ENCODE measurements around the gene RNF157. TPM values are rescaled to one million over a fixed set of nuclear protein-coding genes. Genes with fewer than 3 reads are reported as not detected.
A peak's percentile ranks its signal among the peaks of the same experiment; 100 is the strongest.

The RNF157 gene
- total and polyA plus RNA-seq, 2 of the 13 experiments (the other 11 are each of a cell fraction or from before 2014, with no cell fraction given) = 0.44 to 1.5 TPM

DNA sequence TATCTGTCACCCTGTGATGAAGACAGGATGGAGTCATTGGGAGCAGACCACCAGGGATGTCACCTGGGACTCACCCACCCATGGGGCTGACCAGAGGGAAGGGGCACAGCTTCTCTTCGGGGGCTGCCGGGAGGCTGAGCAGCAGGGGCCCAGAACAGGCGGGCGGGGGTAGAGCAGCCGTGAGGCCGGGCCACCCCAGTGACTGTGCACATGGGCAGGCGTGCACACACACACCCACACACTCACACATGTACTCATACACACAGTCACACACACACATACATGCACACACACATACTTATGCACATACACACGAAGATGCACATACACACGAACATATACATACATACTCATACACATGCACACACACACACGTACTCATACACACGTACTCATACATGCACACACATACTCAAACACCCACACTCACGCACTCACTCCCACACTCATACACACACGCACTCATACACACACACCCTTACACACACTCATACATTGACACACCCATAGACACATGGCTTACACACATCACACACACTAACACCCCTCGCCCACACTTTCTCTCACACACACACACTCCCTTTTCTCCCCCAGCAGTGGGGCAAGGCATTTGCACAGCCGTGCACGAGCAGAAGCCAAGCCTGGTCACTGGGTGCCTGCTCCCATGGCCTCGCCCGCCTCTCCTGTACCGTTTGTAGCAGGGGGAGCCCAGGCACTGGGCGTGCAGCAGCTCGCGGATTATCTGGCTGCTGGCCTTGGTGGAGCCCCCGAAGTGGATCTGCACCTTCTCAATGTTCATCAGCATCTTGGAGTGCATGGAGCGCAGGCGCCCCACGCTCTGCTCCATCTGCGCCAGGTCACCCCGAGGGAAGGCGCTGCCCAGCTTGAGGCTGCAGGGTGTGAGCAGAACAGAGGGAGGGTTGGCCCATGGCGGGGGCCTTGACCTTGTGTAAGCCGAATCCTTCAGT lies 37.3 kb upstream of the RNF157 start (continued):
- TF ChIP-seq, protein P1, sequence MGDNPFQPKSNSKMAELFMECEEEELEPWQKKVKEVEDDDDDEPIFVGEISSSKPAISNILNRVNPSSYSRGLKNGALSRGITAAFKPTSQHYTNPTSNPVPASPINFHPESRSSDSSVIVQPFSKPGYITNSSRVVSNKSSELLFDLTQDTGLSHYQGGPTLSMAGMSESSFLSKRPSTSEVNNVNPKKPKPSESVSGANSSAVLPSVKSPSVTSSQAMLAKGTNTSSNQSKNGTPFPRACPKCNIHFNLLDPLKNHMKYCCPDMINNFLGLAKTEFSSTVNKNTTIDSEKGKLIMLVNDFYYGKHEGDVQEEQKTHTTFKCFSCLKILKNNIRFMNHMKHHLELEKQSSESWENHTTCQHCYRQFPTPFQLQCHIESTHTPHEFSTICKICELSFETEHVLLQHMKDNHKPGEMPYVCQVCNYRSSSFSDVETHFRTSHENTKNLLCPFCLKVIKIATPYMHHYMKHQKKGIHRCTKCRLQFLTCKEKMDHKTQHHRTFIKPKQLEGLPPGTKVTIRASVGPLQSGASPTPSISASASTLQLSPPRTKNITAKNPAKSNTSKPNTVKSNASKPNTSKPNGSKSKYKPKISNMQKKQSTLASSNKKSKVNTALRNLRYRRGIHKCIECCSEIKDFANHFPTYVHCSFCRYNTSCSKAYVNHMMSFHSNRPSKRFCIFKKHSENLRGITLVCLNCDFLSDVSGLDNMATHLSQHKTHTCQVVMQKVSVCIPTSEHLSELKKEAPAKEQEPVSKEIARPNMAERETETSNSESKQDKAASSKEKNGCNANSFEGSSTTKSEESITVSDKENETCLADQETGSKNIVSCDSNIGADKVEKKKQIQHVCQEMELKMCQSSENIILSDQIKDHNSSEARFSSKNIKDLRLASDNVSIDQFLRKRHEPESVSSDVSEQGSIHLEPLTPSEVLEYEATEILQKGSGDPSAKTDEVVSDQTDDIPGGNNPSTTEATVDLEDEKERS (CRISPR knock-in tag; IDR thresholded peaks at IDR 0.05) = no peak
- TF ChIP-seq ARNTL (CRISPR knock-in tag; IDR thresholded peaks at IDR 0.05) (no peak), ZNF709 (CRISPR knock-in tag; IDR thresholded peaks at IDR 0.05) (no peak), IKZF1 (IDR thresholded peaks at IDR 0.05) (0 out of 2 replicates have a peak, but pooled peaks have one; percentile 61), CREB1 (IDR thresholded peaks at IDR 0.05) (0 out of 2 replicates have a peak, but pooled peaks have one; percentile 3), CREB1 (CRISPR knock-in tag; IDR thresholded peaks at IDR 0.05) (no peak), ZBTB3 (CRISPR knock-in tag; IDR thresholded peaks at IDR 0.05; ENCODE audit: borderline replicate concordance, low read depth) (no peak), ZSCAN21 (CRISPR knock-in tag; IDR thresholded peaks at IDR 0.05; ENCODE audit: borderline replicate concordance) (no peak), HOXA7 (CRISPR knock-in tag; IDR thresholded peaks at IDR 0.05) (no peak), ZNF768 (CRISPR knock-in tag; IDR thresholded peaks at IDR 0.05) (peak; percentile 46; the same call in 1 of the 2 replicates), ATM (IDR thresholded peaks at IDR 0.05; ENCODE audit: borderline replicate concordance) (peak; percentile 80; the same call in 1 of the 2 replicates), NFATC3 (CRISPR knock-in tag; IDR thresholded peaks at IDR 0.05) (no peak), NFKB2 (CRISPR knock-in tag; IDR thresholded peaks at IDR 0.05; ENCODE audit: borderline replicate concordance) (no peak), SALL2 (CRISPR knock-in tag; IDR thresholded peaks at IDR 0.05) (no peak), PRMT3 (CRISPR knock-in tag; IDR thresholded peaks at IDR 0.05; ENCODE audit: borderline replicate concordance, low read depth) (no peak), SIN3B (IDR thresholded peaks at IDR 0.05; ENCODE audit: low read length) (no peak), KDM5A (IDR thresholded peaks at IDR 0.05; ENCODE audit: borderline replicate concordance, low read length) (no peak), ELF1 (CRISPR knock-in tag; IDR thresholded peaks at IDR 0.05) (no peak)
- TF ChIP-seq, protein P2, sequence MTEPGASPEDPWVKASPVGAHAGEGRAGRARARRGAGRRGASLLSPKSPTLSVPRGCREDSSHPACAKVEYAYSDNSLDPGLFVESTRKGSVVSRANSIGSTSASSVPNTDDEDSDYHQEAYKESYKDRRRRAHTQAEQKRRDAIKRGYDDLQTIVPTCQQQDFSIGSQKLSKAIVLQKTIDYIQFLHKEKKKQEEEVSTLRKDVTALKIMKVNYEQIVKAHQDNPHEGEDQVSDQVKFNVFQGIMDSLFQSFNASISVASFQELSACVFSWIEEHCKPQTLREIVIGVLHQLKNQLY (CRISPR knock-in tag; IDR thresholded peaks at IDR 0.05) = no peak
- TF ChIP-seq, protein P3, sequence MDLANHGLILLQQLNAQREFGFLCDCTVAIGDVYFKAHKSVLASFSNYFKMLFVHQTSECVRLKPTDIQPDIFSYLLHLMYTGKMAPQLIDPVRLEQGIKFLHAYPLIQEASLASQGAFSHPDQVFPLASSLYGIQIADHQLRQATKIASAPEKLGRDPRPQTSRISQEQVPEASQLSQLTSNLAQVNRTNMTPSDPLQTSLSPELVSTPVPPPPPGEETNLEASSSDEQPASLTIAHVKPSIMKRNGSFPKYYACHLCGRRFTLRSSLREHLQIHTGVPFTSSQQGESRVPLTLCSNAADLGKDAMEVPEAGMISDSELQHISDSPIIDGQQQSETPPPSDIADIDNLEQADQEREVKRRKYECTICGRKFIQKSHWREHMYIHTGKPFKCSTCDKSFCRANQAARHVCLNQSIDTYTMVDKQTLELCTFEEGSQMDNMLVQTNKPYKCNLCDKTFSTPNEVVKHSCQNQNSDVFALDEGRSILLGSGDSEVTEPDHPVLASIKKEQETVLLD (CRISPR knock-in tag; IDR thresholded peaks at IDR 0.05; ENCODE audit: low read depth) = no peak
